Common myeloid progenitor, CD34-positive (primary cell): ENCODE data around the gene OR2AJ1.
A peak's percentile ranks its signal among the peaks of the same experiment; 100 is the strongest.

ENCODE experiments used
- CTCF ChIA-PET: fragments of 350-600 bp; sonication (Branson Sonifier 250); formaldehyde crosslinking; loops from one replicate; lab custom pipeline; 2021; ENCODE audit warnings: antibody characterized with exemption; lab: Charles Lee
- POLR2A ChIA-PET: fragments of 350-600 bp; sonication (Branson Sonifier 250); formaldehyde crosslinking; loops from one replicate; lab custom pipeline; 2021; ENCODE audit warnings: antibody characterized with exemption; lab: Charles Lee
- DNase-seq, 3 donors: peaks; one replicate each; pipeline versions ENCODE4 v3.0.0 to v3.0.0-alpha.2; 2013
- H3K27ac ChIP-seq, 2 experiments: 1 replicate in 1 of 2; 2 replicates in 1 of 2; pipeline ENCODE4 v1.7.0; 2013; ENCODE audit warnings: inconsistent platforms in 2 of 2, low read length in 2 of 2, mild to moderate bottlenecking in 2 of 2, low read depth in 1 of 2, moderate library complexity in 1 of 2; ENCODE audit not compliant: severe bottlenecking in 2 of 2, insufficient read depth in 1 of 2, poor library complexity in 1 of 2
- H3K27me3 ChIP-seq, 5 experiments: replicated peaks in 2 of 5; 1 replicate in 3 of 5; 2 replicates in 2 of 5; pipeline versions ENCODE4 v1.6.1 to v1.7.0; 2013; ENCODE audit warnings: low read length in 4 of 5, mild to moderate bottlenecking in 2 of 5, moderate library complexity in 2 of 5, inconsistent platforms in 1 of 5; ENCODE audit not compliant: insufficient read depth in 5 of 5, control insufficient read depth in 4 of 5
- H3K36me3 ChIP-seq, 4 experiments: 1 replicate in 2 of 4; 2 replicates in 2 of 4; pipeline versions ENCODE4 v1.6.1 to v1.7.0; 2013; ENCODE audit warnings: low read length in 3 of 4, control low read depth in 1 of 4, mild to moderate bottlenecking in 1 of 4; ENCODE audit not compliant: control insufficient read depth in 4 of 4, insufficient read depth in 4 of 4
- H3K4me1 ChIP-seq, 4 experiments: 1 replicate in 3 of 4; 2 replicates in 1 of 4; pipeline versions ENCODE4 v1.6.1 to v1.7.1; 2013; ENCODE audit warnings: low read length in 3 of 4, mild to moderate bottlenecking in 3 of 4, control low read depth in 1 of 4, inconsistent platforms in 1 of 4, moderate library complexity in 1 of 4; ENCODE audit not compliant: control insufficient read depth in 4 of 4, insufficient read depth in 4 of 4; ENCODE audit errors: control extremely low read depth in 1 of 4
- H3K4me3 ChIP-seq, 7 experiments: 1 replicate in 4 of 7; 2 replicates in 3 of 7; pipeline versions ENCODE4 v1.5.1 to v1.7.0; 2013; ENCODE audit warnings: mild to moderate bottlenecking in 7 of 7, low read length in 6 of 7, moderate library complexity in 6 of 7, inconsistent platforms in 2 of 7, low read depth in 2 of 7, control low read depth in 1 of 7; ENCODE audit not compliant: insufficient read depth in 4 of 7, control insufficient read depth in 1 of 7; ENCODE audit errors: extremely low read depth in 1 of 7
- H3K9me3 ChIP-seq, 5 experiments: 1 replicate in 4 of 5; 2 replicates in 1 of 5; pipeline versions ENCODE4 v1.6.1 to v1.7.1; 2013; ENCODE audit warnings: low read length in 4 of 5, mild to moderate bottlenecking in 2 of 5, inconsistent platforms in 1 of 5, low read depth in 1 of 5, moderate library complexity in 1 of 5; ENCODE audit not compliant: control insufficient read depth in 4 of 5, insufficient read depth in 2 of 5; ENCODE audit errors: control extremely low read depth in 1 of 5
- WGBS: methylation state at CpG from one replicate; pipeline ENCODE4 v1.1.5; 2013; ENCODE audit not compliant: insufficient coverage; 5-methylcytosine and 5-hydroxymethylcytosine counted together

The OR2AJ1 gene

DNA sequence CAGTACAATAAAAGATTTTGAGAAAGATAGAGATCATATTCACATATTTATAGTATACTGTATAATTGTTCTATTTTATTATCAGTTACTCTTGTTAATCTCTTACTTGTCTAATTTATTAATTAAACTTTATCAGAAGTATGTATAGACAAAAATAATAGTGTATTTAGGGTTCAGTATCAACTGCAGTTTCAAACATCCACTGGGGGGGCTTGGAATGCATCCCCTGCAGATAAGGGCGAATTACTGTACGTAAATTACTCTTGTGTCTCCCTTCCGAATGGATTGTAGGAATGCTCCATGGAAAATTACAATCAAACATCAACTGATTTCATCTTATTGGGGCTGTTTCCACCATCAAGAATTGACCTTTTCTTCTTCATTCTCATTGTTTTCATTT is 23.9 kb downstream of the OR2AJ1 start, which contains the start of gene OR2L8:
OR2L8 (plus strand) TSS at position 301 of the 400 bp plus-strand sequence; CDS start at position 301, 0 bp downstream.
- WGBS: 100% methylated on average over 3 of the region's 3 CpGs

DNA sequence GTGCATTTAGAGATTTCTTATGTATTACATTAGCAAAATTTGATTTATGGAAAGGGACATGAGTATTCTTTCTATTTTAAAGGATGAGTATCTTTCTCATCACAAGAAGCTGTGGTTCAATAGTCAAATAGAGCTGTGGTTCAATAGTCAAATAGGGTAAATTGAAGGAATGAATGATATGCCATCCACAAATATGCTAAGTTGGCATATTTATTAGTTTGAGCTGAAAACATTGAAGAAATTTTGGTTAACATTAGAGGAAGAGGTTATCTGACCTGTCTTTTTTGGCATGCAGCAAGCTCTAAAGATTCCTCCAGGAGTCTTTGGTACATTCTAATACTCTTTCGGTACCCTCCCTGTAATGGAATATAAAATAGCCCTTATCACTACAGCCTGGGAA is 28.7 kb downstream of the OR2AJ1 start:
- DNase-seq: no peak
- Histone ChIP-seq H3K27me3 (no peaks in the 10 kb centered on the region), H3K36me3 (peaks cover 0 to 3% (median 0%) of the 10 kb centered on the region in 4 experiments), H3K9me3 (peaks cover 0 to 4% (median 2%) of the 10 kb centered on the region in 5 experiments), H3K27ac (no peak overlapping the region), H3K4me3 (no peak overlapping the region), H3K4me1 (no peaks in the 10 kb centered on the region)
- WGBS: 100% methylated on average over 1 of the region's 1 CpG
- ChIA-PET POLR2A (no interaction called here), CTCF (no interaction called here)

More for the DNA sequence above, 23.9 kb downstream of the OR2AJ1 start, which contains the start of gene OR2L8:
- Histone ChIP-seq H3K27ac (no peak within 1 kb of the TSS), H3K4me3 (no peak within 1 kb of the TSS), H3K9me3 (peaks cover 0 to 4% (median 2%) of the 10 kb centered on the region in 5 experiments), H3K36me3 (peaks cover 0 to 3% (median 0%) of the 10 kb centered on the region in 4 experiments), H3K27me3 (no peaks in the 10 kb centered on the region), H3K4me1 (no peaks in the 10 kb centered on the region)
- no peak for DNase-seq
- ChIA-PET POLR2A (no interaction called here), CTCF (no interaction called here)

DNA sequence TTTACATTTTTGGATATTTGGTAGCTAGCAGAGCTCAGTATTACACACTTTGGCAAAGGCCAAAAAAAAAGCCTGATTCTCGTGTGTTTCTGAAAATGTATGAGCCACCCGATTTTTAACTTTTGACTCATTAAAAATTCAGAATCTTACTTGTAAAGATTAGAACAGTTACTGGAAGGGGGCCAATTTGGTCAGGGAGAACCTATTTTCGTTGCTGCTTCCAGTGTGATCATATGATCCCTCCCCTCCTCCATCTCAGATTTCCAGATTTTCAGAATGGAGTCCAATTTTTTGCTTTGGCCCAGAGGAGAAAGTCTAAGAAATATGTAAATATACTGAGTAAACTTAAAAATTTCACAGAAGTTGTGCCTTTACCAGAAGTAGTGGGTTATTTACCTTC is 37.1 kb downstream of the OR2AJ1 start:
- DNase-seq: peak in 2 of 3 donors; percentile 47 to 64
- Histone ChIP-seq H3K27me3 (no peaks in the 10 kb centered on the region), H3K4me1 (peaks cover 0 to 33% (median 7%) of the 10 kb centered on the region in 4 experiments), H3K36me3 (no peaks in the 10 kb centered on the region), H3K4me3 (no peak overlapping the region), H3K9me3 (no peaks in the 10 kb centered on the region), H3K27ac (peak overlapping the region in 1 of 2 experiments; percentile 25)
- POLR2A ChIA-PET: no interaction called here
- 50% methylated on average over 2 of the region's 3 CpGs for WGBS
- CTCF ChIA-PET: interaction anchor here (1.2 kb wide), 1 partner anchor 25 kb away, joined by 3 read pairs; no protein-coding TSS in a partner anchor

DNA sequence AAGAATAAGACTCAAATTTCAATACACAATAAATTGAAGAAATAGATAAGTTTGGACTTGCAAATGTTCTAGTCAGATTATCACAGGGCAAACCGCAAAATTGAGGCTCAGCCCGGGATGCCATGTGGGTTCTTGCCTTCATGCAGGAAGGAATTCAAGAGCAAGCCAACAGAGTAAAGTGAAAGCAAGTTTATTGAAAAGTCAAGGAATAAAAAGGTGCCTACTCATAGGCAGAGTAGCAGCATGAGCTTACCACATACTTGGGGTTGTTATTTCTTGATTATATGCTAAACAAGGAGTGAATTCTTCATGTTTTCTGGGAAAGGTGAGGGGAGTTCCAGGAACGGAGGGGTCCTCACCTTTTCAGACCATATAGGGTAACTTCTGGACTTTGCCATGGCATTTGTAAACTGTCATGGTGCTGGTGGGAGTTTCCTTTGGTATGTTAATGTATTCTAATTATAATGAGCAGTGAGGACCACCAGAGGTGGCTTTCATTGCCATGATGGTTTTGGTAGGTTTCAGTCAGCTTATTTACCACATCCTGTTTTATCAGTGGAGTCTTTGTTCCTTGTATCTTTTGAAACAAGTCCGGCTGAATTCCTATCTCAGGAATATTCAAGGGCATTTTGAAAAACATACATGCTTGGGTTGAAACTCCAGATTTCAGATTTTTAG is 38.4 kb downstream of the OR2AJ1 start:
- ChIA-PET POLR2A (no interaction called here), CTCF (interaction anchor here (1.2 kb wide), 1 partner anchor 26 kb away, joined by 3 read pairs; no protein-coding TSS in a partner anchor)
- no peaks in the 10 kb centered on the region for H3K9me3 ChIP-seq
- peak overlapping the region in 4 of 7 experiments; percentile 35 to 52 (median 45) for H3K4me3 ChIP-seq
- peak; percentile 52 to 84 (median 73) for DNase-seq
- H3K4me1 ChIP-seq: peaks cover 0 to 34% (median 8%) of the 10 kb centered on the region in 4 experiments
- no peaks in the 10 kb centered on the region for H3K27me3 ChIP-seq
- WGBS: 17% methylated on average over 1 of the region's 4 CpGs
- no peaks in the 10 kb centered on the region for H3K36me3 ChIP-seq
- H3K27ac ChIP-seq: peak overlapping the region in 1 of 2 experiments; percentile 57

DNA sequence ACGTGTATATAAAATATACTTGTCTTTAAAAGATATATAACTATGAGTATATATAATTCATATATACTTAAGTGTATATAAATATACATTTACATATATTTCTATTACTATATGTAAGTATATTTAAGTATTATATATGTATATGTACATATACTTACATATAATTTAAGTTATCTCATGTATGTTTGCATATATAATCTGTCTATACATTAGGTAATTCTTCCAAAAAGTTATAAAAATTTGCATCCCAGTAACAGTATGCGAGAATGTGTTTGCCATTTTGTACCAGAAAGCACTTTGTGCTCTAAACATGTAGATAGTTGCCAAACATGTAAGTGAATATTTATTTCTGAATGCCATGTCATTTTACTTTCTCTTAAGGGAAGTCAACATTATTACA is 40.2 kb downstream of the OR2AJ1 start, which contains the start of gene OR2AK2:
OR2AK2 (plus strand) TSS at position 301 of the 400 bp plus-strand sequence. CDS start 144 bp downstream, outside the sequence.
- H3K27ac ChIP-seq: no peak within 1 kb of the TSS
- no peaks in the 10 kb centered on the region for H3K27me3 ChIP-seq
- POLR2A ChIA-PET: no interaction called here
- no peaks in the 10 kb centered on the region for H3K9me3 ChIP-seq
- CTCF ChIA-PET: no interaction called here
- H3K4me1 ChIP-seq: peaks cover 0 to 34% (median 8%) of the 10 kb centered on the region in 4 experiments
- WGBS: no CpG with 5 or more reads among the region's 2 CpGs
- H3K4me3 ChIP-seq: no peak within 1 kb of the TSS
- DNase-seq: no peak
- no peaks in the 10 kb centered on the region for H3K36me3 ChIP-seq

DNA sequence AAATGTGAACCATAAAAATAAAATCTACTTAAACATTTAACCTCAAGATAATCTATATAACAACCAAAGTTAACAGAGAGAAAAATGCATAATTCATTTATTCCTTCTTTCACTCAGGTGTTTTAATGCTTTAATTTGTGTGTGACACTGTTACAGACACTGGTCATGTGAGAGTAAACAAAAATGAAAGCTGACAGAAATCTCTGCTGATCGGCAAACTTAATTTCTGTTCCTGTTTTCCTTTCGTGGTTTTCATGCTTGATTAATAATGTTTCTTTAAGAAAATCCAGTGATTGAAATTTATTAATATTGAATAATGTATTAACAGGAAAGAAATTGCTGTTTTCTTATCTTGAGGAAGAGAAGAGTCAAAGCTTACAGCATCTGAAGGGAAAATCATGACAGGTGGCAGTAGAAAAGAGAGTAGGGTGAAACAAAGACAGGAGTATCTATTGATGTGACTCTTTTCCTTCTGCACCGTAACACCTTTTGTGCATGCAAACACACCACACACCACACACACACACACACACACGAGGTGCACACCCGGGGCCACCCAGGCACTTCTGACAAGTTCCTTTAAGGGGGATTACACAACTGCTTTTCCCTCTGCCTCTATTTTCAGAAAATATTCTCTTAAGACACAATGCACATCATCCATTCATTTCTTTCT is 42.0 kb downstream of the OR2AJ1 start:
- H3K27ac ChIP-seq: no peak overlapping the region
- WGBS: no CpG with 5 or more reads among the region's 5 CpGs
- no peaks in the 10 kb centered on the region for H3K9me3 ChIP-seq
- POLR2A ChIA-PET: no interaction called here
- H3K36me3 ChIP-seq: no peaks in the 10 kb centered on the region
- no peaks in the 10 kb centered on the region for H3K27me3 ChIP-seq
- H3K4me1 ChIP-seq: peaks cover 0 to 29% (median 8%) of the 10 kb centered on the region in 4 experiments
- DNase-seq: peak in 2 of 3 donors; percentile 23 to 53
- peak overlapping the region in 2 of 7 experiments; percentile 19 to 56 for H3K4me3 ChIP-seq
- CTCF ChIA-PET: interaction anchor here (1.8 kb wide), 1 partner anchor 29 kb away, joined by 6 read pairs; no protein-coding TSS in a partner anchor
